SKM-1 (cell line): ENCODE results near the gene APOBEC3B.
"Not testable (repeated sequence)": the region's sequence is repeated elsewhere in the genome, so short reads cannot be mapped to it uniquely, and the experiment has no call there.

Experiments
- DNase-seq: peaks from one replicate; lab custom pipeline; 2025; ENCODE audit not compliant: unreplicated experiment; lab: John Stamatoyannopoulos, UW

Gene APOBEC3B

DNA sequence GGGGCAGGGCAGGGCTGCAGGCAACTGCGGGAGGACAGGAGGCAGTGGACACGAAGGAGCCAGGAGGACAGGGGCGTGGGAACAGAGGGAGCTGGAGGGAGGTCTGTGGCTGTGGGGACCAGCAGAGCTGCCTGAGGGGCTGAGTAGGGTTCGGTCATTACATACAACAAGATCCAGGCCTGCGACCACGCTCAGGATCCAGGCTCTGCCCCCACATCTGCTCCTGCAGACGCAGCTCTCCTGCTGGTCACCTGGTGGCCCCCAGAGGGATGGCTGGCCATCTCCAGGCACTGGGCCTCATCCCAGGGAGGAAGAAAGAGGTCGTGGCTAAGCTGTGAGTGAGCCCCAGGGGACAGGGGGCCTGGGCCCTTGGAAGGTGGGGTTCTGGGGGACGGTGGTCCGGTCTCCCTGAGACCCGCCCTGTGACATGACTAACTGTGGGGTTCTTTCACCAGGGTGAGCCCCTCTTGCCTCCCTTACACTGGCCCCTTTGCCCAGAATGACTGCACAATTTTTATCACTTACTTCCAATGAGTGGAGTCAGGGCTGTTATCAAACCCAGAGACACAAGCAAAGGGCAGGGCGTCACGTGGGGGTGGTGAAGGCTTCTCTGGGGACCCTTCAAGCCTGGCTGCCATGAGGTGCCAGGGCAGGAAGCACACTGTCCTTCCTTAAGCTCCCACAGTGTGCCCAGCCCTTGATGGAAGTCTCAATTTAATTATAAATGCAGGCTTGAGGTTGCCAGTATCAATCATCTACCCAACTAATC, 31.4 kb upstream of the APOBEC3B start:
- no peak for DNase-seq

DNA sequence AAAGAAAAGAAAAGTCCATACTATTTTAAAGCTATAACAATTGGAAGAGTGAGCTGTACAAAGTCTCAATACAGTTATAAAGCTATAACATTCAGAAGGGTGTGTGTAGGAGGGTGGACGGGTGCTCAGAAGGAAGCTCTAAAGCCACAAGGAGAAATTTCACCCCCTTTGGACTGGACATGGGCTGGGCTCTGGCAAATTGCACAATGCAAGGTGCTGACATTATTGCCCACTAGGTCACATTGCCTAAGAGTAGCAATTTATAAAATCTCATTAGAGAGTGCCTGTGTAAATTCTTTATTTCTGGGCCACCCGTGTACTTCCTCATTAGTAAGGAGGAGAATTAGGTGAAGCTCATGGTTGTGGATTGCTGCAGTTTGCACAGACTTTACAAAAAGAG, 30.4 kb upstream of the APOBEC3B start:
- peak; percentile 84 for DNase-seq

DNA sequence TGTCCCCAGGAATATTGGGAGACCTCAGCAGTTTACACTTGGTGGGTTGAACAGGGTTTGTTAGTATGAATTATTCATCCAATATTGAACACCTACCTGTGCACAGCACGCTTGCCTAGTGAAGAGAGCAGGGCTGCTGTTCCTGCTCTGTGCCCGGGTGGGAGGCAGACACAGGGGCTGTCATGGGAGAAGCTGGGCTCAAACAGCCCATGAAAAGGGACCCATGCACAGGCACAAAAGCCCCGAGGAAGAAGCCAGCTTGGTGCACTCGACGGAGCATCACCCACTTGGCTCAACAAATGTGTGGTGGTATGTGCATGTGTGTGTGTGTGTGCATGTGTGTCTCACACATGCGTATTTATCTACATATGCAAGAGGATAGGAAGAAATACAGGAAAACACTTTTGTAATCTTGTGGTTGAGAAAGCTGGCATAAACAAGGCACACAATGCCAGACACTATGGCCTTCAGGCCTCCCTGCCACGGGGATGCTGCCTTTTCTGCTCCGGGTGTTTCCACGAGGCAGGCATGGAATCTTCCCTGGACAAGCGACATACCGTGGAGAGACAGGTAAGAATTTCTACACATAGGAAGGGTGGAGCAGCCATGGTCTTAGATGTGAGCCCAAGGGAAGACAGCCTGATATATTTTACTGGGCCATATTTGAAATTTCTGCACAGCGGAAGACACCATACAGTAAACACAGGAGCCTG, 29.7 kb upstream of the APOBEC3B start:
- no peak for DNase-seq

DNA sequence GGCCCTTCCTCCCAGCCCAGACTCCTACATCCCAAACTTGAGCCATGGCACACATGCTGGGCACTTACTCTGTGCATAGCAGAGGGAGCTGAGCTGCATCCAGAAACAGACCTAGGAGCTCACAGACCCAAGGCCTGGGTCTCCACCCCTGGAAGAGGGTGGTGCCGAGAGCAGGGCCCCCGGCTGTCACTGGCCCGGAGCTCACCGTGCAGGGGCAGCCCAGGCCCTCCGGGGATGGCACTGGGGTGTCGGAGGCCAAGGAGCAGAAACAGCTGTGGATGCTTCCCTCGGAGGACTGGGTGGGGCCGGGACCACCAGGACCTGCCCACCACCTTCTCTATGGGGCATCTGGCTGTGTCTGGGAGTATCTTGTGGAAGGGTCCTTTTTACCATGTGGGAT, 29.1 kb upstream of the APOBEC3B start:
- DNase-seq, result no peak

DNA sequence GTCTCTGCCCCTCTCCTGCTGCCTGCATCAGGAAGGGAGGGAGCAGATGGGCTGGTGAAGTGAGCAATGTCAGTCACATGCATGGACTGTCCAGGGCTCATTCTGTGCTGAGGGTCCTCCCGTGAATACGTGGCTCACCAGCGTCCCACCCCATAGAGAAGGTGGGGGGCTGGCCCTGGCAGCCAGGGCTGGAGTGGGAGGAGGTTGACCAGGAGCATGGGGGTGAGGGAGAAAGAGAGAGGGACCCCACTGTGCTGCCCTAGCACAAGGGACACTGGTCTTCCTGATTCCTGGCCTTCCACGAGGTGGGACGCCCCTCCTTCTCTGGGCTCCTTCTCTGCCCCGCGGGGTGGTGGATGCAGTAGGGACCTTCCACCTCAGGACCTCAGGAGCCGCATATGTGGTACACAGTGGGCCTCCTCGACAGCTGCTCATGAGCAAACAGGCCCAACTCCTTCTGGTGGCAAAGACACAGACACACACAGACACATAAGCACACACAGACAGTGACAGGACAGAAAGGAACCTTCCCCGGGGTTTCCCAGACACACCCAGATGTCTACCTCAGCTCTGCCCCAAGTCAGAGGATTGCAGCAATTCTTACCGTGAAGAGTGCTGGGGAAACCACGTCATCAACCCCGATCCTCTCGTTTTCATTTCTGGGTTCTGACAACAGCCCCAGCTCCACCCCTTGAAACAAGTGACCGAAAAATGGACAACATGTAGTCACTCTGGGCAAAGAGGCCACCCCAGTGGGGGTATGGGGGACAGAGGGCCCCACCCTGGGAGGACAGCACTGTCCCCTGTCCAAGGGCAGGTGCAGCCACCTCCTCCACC, 28.4 kb upstream of the APOBEC3B start:
- peak; percentile 45 for DNase-seq

DNA sequence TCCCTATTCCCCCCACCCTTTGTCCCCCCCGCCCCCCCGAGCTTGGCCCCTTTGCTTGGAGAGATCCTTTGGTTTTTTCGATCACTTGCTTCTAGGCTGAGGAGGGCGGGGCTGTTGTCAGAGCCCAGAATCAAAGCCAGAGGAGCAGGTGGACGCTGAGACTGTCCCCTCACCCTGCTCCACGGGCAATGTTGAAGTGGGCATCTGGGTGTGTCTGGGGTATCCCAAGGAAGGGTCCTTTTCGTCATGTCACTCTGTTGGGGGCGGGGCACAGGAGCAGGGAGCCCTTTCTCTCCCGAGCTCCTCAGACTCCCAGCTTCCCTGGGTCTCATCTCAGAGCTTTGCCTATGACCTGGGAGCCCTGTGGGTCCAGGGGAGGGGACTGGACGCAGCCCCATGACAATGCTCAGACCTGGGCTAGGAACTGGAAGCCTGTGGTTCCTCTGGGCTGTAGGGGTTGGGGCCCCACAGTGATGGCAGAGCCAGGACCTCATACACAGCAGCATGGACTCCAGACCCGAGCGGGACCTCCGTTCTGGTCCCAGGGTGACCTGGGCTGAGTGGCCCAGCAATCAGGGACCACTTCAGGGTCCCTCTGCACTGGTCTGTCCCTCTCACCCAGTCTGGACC, 27.6 kb upstream of the APOBEC3B start:
- DNase-seq, result no peak

DNA sequence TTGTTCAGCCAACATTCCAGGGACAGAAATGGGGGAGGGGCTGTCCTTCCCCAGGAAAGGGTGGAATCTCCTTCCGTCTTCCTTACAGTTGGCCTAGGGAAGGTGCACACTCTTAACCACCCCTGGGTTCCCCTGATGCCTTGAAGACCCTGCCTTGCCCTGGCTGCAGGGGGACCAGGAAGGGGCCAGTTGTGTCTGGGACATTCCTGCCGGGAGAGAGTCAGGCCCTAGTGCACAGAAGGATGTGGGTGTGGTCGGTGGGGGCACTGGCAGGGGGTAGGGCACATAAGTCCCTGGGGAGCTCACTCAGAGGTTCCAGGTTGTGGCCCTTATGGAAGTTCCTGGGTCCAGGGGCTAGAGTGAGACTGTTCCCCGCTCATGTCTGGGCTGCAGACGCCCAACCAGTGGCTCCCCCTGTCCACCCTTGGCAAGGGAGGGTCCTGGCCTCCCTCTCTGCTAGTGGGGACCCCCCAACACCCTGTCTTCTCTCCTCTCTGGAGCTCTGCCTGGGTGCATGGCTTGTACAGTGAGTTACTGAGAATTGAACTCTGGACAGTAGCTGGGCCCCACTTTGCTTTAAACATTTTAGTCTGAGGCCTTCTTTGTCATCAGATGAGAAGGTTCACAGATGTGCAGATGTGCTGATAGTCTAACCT, 26.8 kb upstream of the APOBEC3B start:
- no peak for DNase-seq

DNA sequence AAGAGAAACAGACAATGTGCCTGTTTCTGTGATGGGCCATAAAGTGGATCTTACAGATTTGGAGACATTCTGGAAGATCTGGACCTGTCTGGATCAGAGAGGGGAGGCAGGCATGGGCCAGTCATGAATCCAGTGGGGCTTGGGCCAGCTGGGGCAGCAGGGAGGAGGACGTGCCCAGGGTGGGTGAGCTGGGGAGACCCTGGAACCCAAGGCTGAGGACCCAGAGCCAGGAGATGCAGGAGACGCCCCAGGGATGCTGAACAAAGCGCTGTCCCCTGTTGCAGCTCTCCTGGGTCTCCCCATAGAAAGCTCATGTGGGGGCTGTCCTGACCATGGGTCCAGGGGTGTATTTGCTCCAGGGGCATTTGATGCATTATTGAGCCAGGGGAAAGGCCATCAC, 26.2 kb upstream of the APOBEC3B start:
- DNase-seq, result no peak

DNA sequence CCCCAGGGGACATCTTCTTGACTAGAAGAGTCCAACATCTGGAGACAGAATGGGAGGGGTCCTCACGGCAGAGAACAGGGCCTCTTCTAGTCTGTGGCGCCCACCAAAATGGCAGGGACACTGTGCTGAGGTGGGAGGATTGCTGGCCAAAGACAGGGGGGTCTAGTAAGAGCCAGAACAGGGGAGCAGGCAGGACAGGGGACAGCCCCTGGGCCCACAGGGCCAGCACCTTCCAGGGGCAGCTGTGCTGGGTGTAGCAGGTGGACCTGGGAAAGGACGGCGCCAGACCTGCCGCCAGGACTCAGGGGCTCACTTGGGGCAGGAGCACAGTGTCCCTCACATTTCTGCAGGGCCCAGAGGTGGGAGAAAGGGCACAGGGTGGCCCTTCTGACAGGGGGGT, 25.6 kb upstream of the APOBEC3B start:
- no peak for DNase-seq

DNA sequence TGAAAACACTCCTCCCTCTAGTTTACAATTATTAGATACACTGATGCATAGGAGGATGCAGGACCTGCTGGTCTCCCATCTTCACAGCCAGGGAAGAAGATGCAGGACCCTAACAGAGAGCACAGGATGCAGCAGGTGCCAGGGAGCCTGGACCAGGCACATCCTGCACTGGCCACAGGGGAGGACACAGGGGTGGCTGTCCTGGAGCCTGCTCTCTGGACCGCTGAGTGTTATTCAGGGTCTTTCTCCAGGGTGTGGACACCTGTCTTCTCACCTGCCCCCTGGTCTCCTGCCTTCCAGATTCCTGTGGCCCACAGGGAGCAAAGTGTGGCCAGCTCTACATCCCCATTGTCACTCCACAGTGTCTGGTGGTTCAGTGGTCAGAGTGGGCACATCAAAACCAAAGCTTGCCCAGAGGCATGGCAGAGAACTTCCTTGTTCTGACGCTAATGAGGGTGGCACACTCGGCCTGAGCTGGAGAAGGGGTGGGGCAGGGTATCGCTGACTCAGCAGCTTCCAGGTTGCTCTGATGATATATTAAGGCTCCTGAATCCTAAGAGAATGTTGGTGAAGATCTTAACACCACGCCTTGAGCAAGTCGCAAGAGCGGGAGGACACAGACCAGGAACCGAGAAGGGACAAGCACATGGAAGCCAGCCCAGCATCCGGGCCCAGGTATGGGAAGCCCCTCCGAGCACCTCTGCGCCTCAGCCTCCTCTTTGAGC, 24.9 kb upstream of the APOBEC3B start, which contains the start of gene APOBEC3A:
Gene APOBEC3A (plus strand): TSS at position 564 of the 725 bp plus-strand sequence. CDS start 83 bp downstream, at position 647.
- DNase-seq, result no peak

DNA sequence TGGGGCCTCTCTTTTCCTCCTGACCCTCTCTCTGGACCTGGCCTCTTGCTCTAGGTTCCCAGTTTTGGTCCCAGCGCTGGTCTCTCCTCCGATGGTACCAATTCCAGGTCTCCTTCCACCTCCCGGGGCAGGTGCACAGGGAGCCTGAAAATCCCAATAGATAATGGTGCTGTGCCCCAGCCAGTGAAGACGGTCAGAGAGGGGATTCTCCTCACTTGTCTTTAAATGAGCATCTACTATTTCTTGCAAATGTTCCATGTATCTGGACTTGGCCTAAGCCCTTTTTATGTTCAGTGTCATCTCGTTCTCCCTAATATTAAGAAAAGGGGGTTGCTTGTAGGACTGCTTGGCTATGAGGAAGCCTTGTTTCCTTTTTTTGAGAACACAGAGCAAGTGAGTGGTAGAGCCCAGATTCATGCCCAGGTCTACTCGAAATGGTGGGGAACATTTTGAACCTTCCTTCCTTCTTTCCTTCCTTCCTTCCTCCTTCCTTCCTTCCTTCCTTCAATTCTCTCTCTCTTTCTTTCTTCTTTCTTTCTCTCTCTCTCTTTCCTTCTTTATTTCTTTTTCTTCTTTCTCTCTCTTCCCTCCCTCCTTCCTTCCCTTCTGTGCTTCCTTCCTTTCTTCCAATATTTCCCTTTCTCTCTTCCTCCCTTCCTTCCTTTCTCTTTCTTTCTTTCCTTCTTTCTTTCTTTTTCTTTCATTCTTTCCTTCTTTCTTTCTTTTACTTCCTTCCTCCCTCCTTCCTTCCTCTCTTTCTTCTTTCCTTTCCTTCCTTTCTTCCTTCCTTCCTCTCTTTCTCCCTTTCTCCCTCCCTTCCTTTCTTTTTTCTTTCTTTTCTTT, 24.1 kb upstream of the APOBEC3B start:
- no peak for DNase-seq

DNA sequence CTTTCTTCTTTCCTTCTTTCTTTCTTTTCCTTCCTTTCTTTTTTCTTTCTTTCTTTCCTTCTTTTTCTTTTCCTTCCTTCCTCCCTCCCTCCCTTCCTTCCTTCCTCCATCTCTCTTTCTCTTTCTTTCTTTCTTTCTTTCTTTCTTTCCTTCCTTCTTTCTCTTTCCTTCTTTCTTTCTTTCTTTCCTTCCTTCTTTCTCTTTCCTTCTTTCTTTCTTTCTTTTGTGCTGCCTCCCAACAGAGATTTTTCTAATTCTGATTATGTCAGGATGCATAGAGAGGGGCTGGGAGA, 23.6 kb upstream of the APOBEC3B start:
- DNase-seq, result not testable (repeated sequence)

DNA sequence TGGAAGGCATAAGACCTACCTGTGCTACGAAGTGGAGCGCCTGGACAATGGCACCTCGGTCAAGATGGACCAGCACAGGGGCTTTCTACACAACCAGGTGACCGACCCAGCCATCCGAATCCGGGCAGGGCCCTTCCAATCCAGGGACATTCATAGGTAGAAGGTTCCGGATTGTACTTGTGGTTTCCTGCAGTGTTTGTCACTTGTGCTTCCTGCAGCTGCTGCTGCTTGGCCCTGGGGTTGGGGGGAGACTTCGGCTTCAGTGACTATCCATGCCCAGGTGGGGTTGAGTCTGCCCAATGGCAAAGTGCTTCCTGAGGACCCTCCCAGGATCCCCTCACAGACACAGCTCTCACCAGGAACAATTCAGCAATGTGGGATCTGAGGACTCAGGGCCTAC, 22.6 kb upstream of the APOBEC3B start:
- no peak for DNase-seq

DNA sequence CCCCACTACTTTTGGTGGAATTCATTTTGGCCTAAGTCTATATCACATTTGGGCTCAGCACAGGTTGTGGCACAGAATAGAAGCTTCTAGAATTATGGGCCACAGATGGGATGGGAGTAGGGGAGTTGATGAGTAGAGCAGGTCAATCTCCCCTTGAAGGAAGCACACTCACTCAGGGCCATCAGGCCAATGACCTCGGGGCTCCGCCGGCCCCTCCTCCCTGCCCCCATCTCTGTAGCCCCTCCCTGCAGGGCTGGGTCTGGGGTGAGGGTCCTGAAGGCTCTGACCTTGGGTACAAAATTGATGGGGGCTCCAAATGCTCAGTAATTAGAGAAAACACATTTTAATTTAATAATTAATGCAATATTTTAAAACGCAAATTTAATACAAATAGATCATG, 21.5 kb upstream of the APOBEC3B start:
- DNase-seq, result not testable (repeated sequence)

DNA sequence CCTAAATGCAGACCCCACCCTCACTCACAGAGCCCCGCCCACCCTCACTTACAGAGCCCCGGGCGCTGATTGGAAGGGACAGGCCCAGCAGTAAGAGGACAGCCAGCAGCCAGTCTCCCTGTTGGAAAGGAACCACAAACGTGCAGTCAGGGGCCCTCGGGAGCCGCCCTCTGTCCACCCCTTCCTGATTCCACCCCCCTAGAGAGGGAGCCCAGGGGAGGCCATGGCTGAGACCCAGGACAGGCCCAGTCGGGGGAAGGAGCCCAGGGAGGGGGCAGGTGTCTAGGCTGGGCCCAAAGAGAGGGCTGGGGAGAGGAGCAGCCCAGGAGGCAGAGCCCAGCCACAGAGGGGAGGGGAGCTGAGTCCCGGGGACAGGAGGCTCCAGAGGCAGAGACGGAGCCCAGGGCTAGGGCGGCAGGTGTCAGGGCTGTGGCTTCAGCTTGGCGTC, 18.8 kb upstream of the APOBEC3B start:
- DNase-seq, result not testable (repeated sequence)

DNA sequence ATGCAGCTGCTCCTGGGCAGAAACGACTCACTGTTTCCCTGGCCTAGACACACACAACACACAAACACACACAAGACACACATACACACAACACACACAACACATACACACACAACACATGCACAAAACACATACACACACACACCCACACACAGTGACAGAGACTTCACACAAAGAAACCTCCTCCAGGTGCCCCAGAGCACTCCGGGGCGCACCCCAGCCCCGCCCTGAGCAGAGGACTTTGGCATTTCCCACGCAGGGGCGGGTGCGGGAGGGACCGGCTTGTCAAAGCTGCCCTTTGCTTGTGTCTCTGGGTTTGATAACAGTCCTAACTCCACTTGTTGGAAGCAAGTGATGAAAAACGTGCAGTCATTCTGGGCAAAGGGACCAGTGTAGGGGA, 18.3 kb upstream of the APOBEC3B start:
- DNase-seq, result no peak

DNA sequence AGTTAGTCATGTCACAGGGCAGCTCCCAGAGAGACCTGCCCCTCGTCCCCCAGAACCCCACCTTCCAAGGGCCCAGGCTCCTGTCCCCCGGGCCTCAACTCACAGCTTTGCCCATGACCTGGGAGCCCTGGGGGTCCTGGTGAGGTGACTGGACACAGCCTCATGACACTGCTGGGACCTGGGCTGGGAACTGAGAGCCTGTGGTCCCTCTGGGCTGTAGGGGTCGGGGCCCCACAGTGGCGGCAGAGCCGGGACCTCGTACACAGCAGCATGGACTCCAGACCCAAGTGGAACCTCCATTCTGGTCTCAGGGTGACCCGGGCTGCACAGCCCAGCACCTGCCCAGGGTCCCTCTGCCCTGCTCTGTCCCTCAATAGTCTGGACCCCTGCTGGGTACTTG, 17.8 kb upstream of the APOBEC3B start:
- DNase-seq, result no peak

DNA sequence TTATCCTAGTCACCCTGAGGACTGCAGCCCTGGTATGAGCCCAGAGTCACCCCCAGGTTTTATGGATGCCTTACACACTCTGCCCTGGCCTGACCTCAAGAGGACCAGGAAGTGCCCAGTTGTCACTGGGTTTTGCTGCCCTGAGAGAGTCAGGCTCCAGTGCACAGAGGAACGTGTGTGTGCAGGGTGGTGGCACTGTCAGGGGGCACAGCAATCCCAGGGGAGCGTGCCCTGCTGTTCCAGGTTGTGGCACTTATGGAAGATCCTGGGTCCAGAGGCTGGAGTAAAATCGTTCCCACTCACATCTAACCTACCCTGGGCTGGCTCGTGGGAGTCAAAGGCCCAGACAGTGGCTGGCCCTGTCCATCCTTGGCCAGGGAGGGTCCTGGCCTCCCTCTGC, 17.2 kb upstream of the APOBEC3B start:
- no peak for DNase-seq
